Subcutaneous abdominal adipose tissue (tissue), 5 donors: ENCODE data around the gene VGLL4.

ENCODE experiments used
- H3K27ac ChIP-seq: one replicate; pipeline ENCODE4 v1.7.0; 2013; ENCODE audit warnings: low read depth, mild to moderate bottlenecking, inconsistent platforms, low read length, moderate library complexity
- H3K27me3 ChIP-seq, 5 donors: one replicate each; pipeline ENCODE4 v1.7.0; 2013; ENCODE audit warnings: low read length in 5 of 5, inconsistent platforms in 1 of 5; ENCODE audit not compliant: control insufficient read depth in 5 of 5, insufficient read depth in 4 of 5
- H3K36me3 ChIP-seq, 5 donors: one replicate each; pipeline ENCODE4 v1.7.0; 2013; ENCODE audit warnings: low read length in 5 of 5; ENCODE audit not compliant: control insufficient read depth in 5 of 5, insufficient read depth in 5 of 5
- H3K4me1 ChIP-seq, 5 donors: one replicate each; pipeline ENCODE4 v1.7.0; 2013; ENCODE audit warnings: low read length in 5 of 5, mild to moderate bottlenecking in 3 of 5, moderate library complexity in 1 of 5; ENCODE audit not compliant: control insufficient read depth in 5 of 5, insufficient read depth in 5 of 5
- H3K4me3 ChIP-seq, 5 donors: one replicate each; pipeline ENCODE4 v1.7.0; 2013; ENCODE audit warnings: low read length in 5 of 5, low read depth in 1 of 5
- H3K9ac ChIP-seq, 5 donors: one replicate each; pipeline ENCODE4 v1.7.0; 2013; ENCODE audit warnings: low read length in 5 of 5, mild to moderate bottlenecking in 4 of 5, moderate library complexity in 3 of 5
- H3K9me3 ChIP-seq, 5 donors: one replicate each; pipeline ENCODE4 v1.7.0; 2013; ENCODE audit warnings: low read length in 5 of 5; ENCODE audit not compliant: control insufficient read depth in 5 of 5
- donor health status: healthy.
- donor health status: healthy.
- donor health status: healthy.
- donor health status: healthy.
- donor health status: healthy.

Gene VGLL4

DNA sequence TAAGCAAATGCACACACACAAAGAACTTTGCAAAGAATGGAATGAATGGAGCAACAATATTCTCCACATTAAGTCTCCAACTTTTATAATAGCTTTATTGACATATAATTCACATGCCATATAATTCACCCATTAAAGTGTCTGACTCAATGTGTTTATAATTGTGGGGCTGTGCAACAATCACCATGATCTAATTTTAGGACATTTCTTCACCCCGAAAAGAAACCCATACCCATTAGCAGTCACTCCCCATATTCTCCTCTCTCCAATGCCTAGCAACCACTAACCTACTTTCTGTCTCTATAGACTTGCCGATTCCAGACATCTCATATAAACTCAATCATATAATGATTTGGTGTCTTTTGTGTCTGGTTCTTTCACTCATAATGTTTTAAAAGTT, 22.6 kb downstream of the VGLL4 start:
- H3K9me3 ChIP-seq, result no peaks in the 10 kb centered on the region
- peaks cover 0 to 24% (median 15%) of the 10 kb centered on the region in 5 donors for H3K4me1 ChIP-seq
- H3K27ac ChIP-seq, result no peak overlapping the region
- H3K4me3 ChIP-seq, result no peak overlapping the region
- no peaks in the 10 kb centered on the region for H3K36me3 ChIP-seq
- H3K9ac ChIP-seq, result no peak overlapping the region
- no peaks in the 10 kb centered on the region for H3K27me3 ChIP-seq

DNA sequence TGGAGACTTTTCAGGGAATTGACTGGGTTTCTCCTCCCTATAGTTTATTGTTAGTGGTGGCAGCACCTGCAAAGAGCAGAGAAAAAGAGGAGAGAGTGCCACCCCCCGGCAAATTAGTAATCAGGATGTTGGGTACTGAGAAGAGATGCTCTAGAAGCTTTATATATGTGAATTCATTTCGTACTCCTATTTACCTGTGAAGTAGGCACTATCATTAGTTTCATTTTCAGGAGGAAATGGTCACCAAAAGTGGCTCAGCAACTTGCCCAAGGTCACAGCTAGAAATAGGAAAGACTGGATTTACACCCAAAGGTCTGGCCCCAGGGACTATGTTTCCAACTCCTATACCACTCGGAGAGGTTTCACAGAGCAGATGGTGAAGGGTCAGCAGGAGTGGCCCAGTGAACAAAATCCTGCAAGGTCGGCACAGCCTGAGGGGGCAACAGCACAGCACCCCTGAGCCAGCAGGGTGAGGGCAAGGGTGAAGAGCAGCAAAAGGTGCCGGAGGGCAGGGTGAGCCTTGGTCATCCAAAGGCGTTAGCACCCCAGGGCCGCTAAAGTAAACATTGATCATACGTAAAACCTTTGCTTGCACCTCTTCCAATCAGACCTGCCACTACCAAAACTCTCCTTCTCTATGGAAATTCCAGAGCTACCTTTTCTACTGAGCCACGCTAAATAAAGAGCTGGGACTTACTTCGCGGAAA, 23.6 kb downstream of the VGLL4 start:
- Histone ChIP-seq H3K9ac (no peak overlapping the region), H3K4me3 (no peak overlapping the region), H3K36me3 (no peaks in the 10 kb centered on the region), H3K4me1 (peaks cover 0 to 27% (median 10%) of the 10 kb centered on the region in 5 donors), H3K27ac (no peak overlapping the region), H3K27me3 (no peaks in the 10 kb centered on the region), H3K9me3 (no peaks in the 10 kb centered on the region)

DNA sequence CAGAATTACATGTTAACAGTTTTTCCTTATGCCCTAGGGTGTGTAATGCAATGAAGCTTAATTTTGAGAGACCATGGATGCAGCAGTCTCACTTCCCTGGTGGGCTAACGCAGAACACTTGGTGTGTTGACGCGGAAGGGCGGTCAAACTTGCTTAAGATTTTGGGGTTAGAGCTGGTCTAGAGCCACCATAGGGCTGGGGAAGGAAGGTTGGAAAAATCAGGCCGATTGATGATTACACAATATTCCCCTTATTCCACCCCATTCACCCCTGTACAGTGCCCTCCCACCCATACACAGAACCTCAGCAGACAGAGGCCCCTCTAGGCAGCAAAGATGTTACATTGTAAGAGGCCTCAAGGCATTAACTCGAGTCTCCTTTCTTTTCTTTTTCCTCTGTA, 24.3 kb downstream of the VGLL4 start:
- Histone ChIP-seq H3K36me3 (no peaks in the 10 kb centered on the region), H3K27me3 (no peaks in the 10 kb centered on the region), H3K9me3 (no peaks in the 10 kb centered on the region), H3K4me1 (peaks cover 0 to 21% (median 10%) of the 10 kb centered on the region in 5 donors), H3K9ac (no peak overlapping the region), H3K27ac (no peak overlapping the region), H3K4me3 (no peak overlapping the region)

DNA sequence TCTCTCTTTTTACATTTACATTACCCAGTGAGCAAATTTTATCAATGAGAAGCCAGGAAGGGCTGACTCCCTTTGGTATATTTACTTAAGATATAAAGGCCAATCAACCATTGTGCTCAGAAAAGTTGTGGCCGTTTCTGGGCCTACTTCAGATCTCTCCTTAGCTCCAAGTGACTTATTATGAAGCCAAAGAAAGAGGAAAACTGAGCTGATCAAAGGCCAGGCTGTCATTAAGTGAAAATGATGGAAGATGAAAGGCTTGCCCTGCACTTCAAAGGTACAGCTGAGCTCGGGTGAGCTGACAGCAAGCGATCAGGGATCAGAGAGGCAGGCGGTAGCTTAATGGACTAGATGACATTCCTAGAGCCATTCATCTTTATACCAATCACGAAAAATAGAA, 24.8 kb downstream of the VGLL4 start:
- no peak overlapping the region for H3K27ac ChIP-seq
- H3K27me3 ChIP-seq, result no peaks in the 10 kb centered on the region
- peaks cover 0 to 26% (median 15%) of the 10 kb centered on the region in 5 donors for H3K4me1 ChIP-seq

DNA sequence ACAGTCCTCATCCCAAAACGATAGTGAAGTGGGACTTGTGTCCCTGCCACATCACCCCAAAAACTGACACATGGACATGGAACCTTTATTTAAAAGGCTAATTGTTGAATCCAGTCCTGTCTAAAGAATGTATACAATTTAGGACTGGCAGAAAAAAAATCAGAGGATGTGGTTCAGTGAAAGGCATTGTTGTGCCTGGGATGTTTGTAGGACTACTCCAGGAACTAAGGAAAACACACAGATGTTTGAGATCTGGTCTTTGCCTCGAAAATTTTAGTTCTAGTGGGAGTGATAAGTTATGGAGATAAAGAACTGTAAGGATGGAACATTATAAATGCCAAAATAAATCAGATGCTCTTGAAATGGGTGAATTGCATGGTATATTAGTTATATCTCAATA, 27.2 kb downstream of the VGLL4 start:
- Histone ChIP-seq H3K27me3 (no peaks in the 10 kb centered on the region), H3K4me1 (peaks cover 0 to 41% (median 30%) of the 10 kb centered on the region in 5 donors)

More for the DNA sequence above, 24.8 kb downstream of the VGLL4 start:
- Histone ChIP-seq H3K9me3 (no peaks in the 10 kb centered on the region), H3K36me3 (no peaks in the 10 kb centered on the region), H3K9ac (no peak overlapping the region), H3K4me3 (no peak overlapping the region)

DNA sequence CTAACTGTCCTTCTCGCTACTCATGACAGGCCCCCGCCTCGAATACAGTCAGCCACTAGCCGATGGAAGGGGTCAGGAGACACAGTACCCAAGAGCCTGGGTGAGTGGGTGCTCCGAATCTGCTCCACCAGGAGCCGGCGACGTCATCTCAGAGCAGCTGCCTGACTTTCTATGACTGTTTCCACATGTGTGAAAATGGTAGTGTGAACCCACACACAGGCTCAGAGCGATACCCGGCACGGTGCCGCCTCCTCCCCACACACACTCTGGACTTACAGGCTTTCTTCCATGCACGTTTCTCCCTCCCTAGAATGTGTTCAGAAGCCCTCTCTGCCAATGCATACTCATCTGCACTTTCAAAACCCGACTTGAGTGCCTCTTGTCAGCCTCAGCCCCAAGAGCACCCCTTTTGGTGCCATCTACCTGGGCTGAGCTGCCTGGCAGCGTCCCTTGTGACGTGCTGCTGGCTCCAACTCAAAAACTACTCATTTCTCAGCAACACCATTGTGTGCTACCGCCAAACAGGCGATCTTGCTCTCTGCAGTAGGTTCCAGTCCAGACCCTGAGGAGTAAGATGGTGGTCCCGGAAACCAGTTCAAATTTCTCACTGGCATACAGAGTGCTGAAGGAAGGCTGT, 29.7 kb downstream of the VGLL4 start:
- H3K9ac ChIP-seq, result no peak overlapping the region
- H3K4me1 ChIP-seq, result peaks cover 0 to 52% (median 39%) of the 10 kb centered on the region in 5 donors
- no peaks in the 10 kb centered on the region for H3K27me3 ChIP-seq
- H3K36me3 ChIP-seq, result peaks cover 0 to 4% (median 0%) of the 10 kb centered on the region in 5 donors
- H3K9me3 ChIP-seq, result no peaks in the 10 kb centered on the region
- H3K4me3 ChIP-seq, result no peak overlapping the region
- H3K27ac ChIP-seq, result peak overlapping the region; percentile 14

More for the DNA sequence above, 27.2 kb downstream of the VGLL4 start:
- Histone ChIP-seq H3K4me3 (no peak overlapping the region), H3K36me3 (peaks cover 0 to 2% (median 0%) of the 10 kb centered on the region in 5 donors), H3K9ac (peak overlapping the region in 1 of 5 donors; percentile 21), H3K27ac (no peak overlapping the region), H3K9me3 (no peaks in the 10 kb centered on the region)

DNA sequence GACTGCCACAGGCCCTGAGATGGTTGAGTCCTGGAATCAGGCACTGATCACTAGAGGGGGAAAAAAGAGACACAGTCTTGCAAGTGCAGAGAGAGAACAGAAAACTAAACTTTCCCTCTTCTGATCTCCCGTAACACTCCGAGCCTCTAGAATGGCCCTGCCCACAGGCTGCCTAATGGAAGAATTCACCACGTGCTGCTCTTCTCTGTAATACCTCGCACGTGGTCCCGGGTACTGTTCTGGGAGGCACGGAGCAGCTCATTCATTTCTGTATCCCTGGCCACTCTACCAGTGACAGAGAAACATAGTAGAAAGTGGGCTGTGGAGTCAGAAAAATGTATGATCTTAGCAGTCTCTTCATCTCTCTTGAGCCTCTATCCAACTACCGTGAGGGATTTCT, 30.4 kb downstream of the VGLL4 start:
- Histone ChIP-seq H3K9me3 (no peaks in the 10 kb centered on the region), H3K4me3 (no peak overlapping the region), H3K27me3 (no peaks in the 10 kb centered on the region), H3K9ac (no peak overlapping the region), H3K36me3 (peaks cover 0 to 4% (median 0%) of the 10 kb centered on the region in 5 donors), H3K4me1 (peaks cover 0 to 52% (median 39%) of the 10 kb centered on the region in 5 donors), H3K27ac (peak overlapping the region; percentile 14)

DNA sequence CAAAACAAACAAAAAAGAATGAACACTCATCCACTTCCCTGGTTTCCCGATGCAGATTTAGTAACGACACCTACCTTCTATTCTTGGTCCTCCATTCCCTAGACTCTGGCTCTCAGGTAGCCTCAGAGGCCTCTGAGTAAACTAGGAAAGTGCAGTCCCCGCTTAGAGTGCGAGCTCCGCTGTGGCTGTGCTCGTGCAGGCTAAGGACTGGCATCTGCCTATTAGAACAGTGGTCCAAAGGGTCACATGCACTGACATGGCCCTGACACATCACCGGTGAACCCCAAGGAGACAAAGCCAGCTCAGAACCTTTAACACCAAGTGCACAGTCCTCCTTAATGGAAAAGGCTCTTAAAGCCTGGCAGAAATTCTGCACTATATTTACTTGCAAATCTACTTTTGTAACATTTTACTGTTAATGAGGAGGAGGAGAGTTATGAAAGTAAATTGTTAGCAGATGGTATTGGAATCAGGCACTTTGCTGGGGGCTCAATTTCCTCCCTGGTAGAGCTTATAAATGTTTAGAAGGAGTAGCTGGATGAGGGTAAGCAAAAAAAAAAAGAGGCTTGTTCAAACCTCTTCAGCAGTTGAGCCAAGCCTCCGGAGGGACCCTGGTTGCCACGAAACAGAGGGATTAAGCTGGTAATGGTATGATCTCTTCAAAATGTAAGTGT, 31.1 kb downstream of the VGLL4 start:
- no peak overlapping the region for H3K9ac ChIP-seq
- H3K4me3 ChIP-seq, result peak overlapping the region in 1 of 5 donors; percentile 29
- no peak overlapping the region for H3K27ac ChIP-seq
- peaks cover 0 to 4% (median 0%) of the 10 kb centered on the region in 5 donors for H3K36me3 ChIP-seq
- no peaks in the 10 kb centered on the region for H3K27me3 ChIP-seq
- peaks cover 2 to 58% (median 42%) of the 10 kb centered on the region in 5 donors for H3K4me1 ChIP-seq
- no peaks in the 10 kb centered on the region for H3K9me3 ChIP-seq

DNA sequence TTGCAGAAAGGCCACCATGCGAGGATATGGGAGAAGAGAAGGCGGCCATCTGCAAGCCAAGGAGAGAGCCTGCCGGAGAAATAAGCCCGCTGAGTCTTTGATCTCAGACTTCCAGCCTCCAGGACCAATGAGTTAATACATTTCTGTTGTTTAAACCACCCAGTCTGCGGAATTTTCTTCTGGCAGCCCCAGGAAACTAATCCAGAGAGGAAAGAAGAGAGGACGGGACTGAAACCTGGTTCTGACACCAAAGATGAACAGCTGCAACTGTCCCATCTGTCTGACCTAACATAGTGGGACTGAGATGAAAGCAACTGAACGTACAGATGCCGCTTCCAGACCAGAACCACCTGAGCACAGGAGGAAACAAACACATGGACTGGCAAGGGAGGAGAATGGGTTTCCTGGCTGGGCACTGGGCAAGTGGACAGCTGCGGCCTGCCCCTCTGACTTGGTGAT, 32.3 kb downstream of the VGLL4 start:
- no peaks in the 10 kb centered on the region for H3K9me3 ChIP-seq
- no peak overlapping the region for H3K27ac ChIP-seq
- H3K4me3 ChIP-seq, result peak overlapping the region in 1 of 5 donors; percentile 17
- H3K4me1 ChIP-seq, result peaks cover 2 to 61% (median 41%) of the 10 kb centered on the region in 5 donors
- H3K9ac ChIP-seq, result no peak overlapping the region
- H3K27me3 ChIP-seq, result no peaks in the 10 kb centered on the region
- H3K36me3 ChIP-seq, result peaks cover 0 to 4% (median 0%) of the 10 kb centered on the region in 5 donors
